Trophoblast cell (in vitro differentiated cells and primary cell): Measurements from ENCODE around the gene RAB11FIP3.
A peak's percentile ranks its signal among the peaks of the same experiment; 100 is the strongest.

Source experiments
- DNase-seq, 2 donors: peaks; one replicate each; pipeline ENCODE4 v3.0.0-alpha.2; 2016
- H2AFZ ChIP-seq: 2 replicates; pipeline ENCODE4 v1.6.1; 2013; ENCODE audit warnings: low read length, moderate library complexity, mild to moderate bottlenecking; ENCODE audit not compliant: insufficient read depth, poor library complexity
- H2AK5ac ChIP-seq: 2 replicates; pipeline ENCODE4 v1.6.1; 2013; ENCODE audit warnings: mild to moderate bottlenecking, low read length
- H2BK120ac ChIP-seq: 2 replicates; pipeline ENCODE4 v1.6.1; 2013; ENCODE audit warnings: low read length, mild to moderate bottlenecking, moderate library complexity; ENCODE audit not compliant: insufficient read depth, poor library complexity
- H2BK12ac ChIP-seq: 2 replicates; pipeline ENCODE4 v1.6.1; 2013; ENCODE audit warnings: mild to moderate bottlenecking, low read length, moderate library complexity
- H2BK5ac ChIP-seq: 2 replicates; pipeline ENCODE4 v1.6.1; 2013; ENCODE audit warnings: low read length, low read depth, moderate library complexity, mild to moderate bottlenecking; ENCODE audit not compliant: poor library complexity
- H3K14ac ChIP-seq: 2 replicates; pipeline ENCODE4 v1.6.1; 2013; ENCODE audit warnings: mild to moderate bottlenecking, low read length
- H3K18ac ChIP-seq: 2 replicates; pipeline ENCODE4 v1.6.1; 2013; ENCODE audit warnings: mild to moderate bottlenecking, low read length
- H3K23ac ChIP-seq: 2 replicates; pipeline ENCODE4 v1.6.1; 2013; ENCODE audit warnings: low read length
- H3K27ac ChIP-seq: 2 replicates; pipeline ENCODE4 v1.5.1; 2013; ENCODE audit warnings: low read depth, mild to moderate bottlenecking, inconsistent platforms, low read length, moderate library complexity
- H3K27me3 ChIP-seq: 2 replicates; pipeline ENCODE4 v1.6.1; 2013; ENCODE audit warnings: inconsistent platforms, mild to moderate bottlenecking, low read length, moderate library complexity; ENCODE audit not compliant: insufficient read depth
- H3K36me3 ChIP-seq, 2 experiments: 1 replicate in 1 of 2; 2 replicates in 1 of 2; pipeline ENCODE4 v1.6.1; 2013; ENCODE audit warnings: low read length in 2 of 2, mild to moderate bottlenecking in 2 of 2, moderate library complexity in 1 of 2; ENCODE audit not compliant: insufficient read depth in 2 of 2, control insufficient read depth in 1 of 2
- H3K4ac ChIP-seq: 2 replicates; pipeline ENCODE4 v1.6.1; 2013; ENCODE audit warnings: low read depth, mild to moderate bottlenecking, low read length, moderate library complexity
- H3K4me1 ChIP-seq, 2 experiments: 1 replicate in 1 of 2; 2 replicates in 1 of 2; pipeline ENCODE4 v1.6.1; 2013; ENCODE audit warnings: low read length in 2 of 2, mild to moderate bottlenecking in 2 of 2, moderate library complexity in 1 of 2; ENCODE audit not compliant: insufficient read depth in 2 of 2, control insufficient read depth in 1 of 2
- H3K4me2 ChIP-seq: 2 replicates; pipeline ENCODE4 v1.6.1; 2013; ENCODE audit warnings: inconsistent platforms, mild to moderate bottlenecking, low read length, moderate library complexity
- H3K4me3 ChIP-seq: 2 replicates; pipeline ENCODE4 v1.5.1; 2013; ENCODE audit warnings: mild to moderate bottlenecking, low read depth, low read length, inconsistent platforms
- H3K79me1 ChIP-seq: one replicate; pipeline ENCODE4 v1.6.1; 2013; ENCODE audit warnings: low read length
- H3K79me2 ChIP-seq: 2 replicates; pipeline ENCODE4 v1.6.1; 2013; ENCODE audit warnings: low read length, mild to moderate bottlenecking; ENCODE audit not compliant: control insufficient read depth, insufficient read depth, poor library complexity
- H3K9ac ChIP-seq: 2 replicates; pipeline ENCODE4 v1.6.1; 2013; ENCODE audit warnings: mild to moderate bottlenecking, low read length
- H3K9me3 ChIP-seq: 2 replicates; pipeline ENCODE4 v1.6.1; 2013; ENCODE audit warnings: low read depth, mild to moderate bottlenecking, control low read depth, inconsistent platforms, low read length; ENCODE audit not compliant: insufficient read depth
- H4K12ac ChIP-seq: 2 replicates; pipeline ENCODE4 v1.6.1; 2013; ENCODE audit warnings: low read depth, mild to moderate bottlenecking, low read length, moderate library complexity
- H4K8ac ChIP-seq: 2 replicates; pipeline ENCODE4 v1.6.1; 2013; ENCODE audit warnings: low read depth, mild to moderate bottlenecking, low read length, moderate library complexity
- H4K91ac ChIP-seq: one replicate; pipeline ENCODE4 v1.6.1; 2013; ENCODE audit warnings: low read depth, mild to moderate bottlenecking, low read length, moderate library complexity
- WGBS: extraction: QIAGEN DNeasy Blood & Tissue Kit; methylation state at CpG from one replicate; pipeline ENCODE4 v1.1.7; 2013; ENCODE audit warnings: missing lambda C conversion rate; ENCODE audit not compliant: insufficient read length, insufficient coverage; ENCODE audit errors: extremely low coverage; 5-methylcytosine and 5-hydroxymethylcytosine counted together

RAB11FIP3 gene

GRCh38 chr16:536746-537145, 111.3 kb downstream of the RAB11FIP3 start:
- Histone ChIP-seq H3K27ac (no peak overlapping the region), H3K9ac (no peak overlapping the region), H4K8ac (no peak overlapping the region), H2BK5ac (no peak overlapping the region), H3K27me3 (no peaks in the 10 kb centered on the region), H2AK5ac (no peak overlapping the region), H3K4me3 (no peak overlapping the region), H2BK120ac (no peak overlapping the region), H2BK12ac (no peak overlapping the region), H3K36me3 (peaks cover 14 to 24% of the 10 kb centered on the region in 2 experiments), H4K91ac (no peak overlapping the region), H3K9me3 (peaks cover 2% of the 10 kb centered on the region), H3K4me2 (no peak overlapping the region), H3K4ac (no peak overlapping the region), H2AFZ (no peak overlapping the region), H3K23ac (no peak overlapping the region), H4K12ac (no peak overlapping the region), H3K4me1 (peaks cover 3 to 4% of the 10 kb centered on the region in 2 experiments), H3K14ac (no peak overlapping the region), H3K18ac (no peak overlapping the region), H3K79me1 (no peaks in the 10 kb centered on the region), H3K79me2 (peaks cover 6% of the 10 kb centered on the region)
- WGBS: no CpG with 5 or more reads among the region's 17 CpGs
- no peak for DNase-seq

GRCh38 chr16:537415-538335, 112.2 kb downstream of the RAB11FIP3 start:
- Histone ChIP-seq H2AK5ac (no peak overlapping the region), H3K4me3 (no peak overlapping the region), H2AFZ (no peak overlapping the region), H3K4me1 (peaks cover 3 to 4% of the 10 kb centered on the region in 2 experiments), H3K23ac (no peak overlapping the region), H3K79me2 (peaks cover 6% of the 10 kb centered on the region), H3K27me3 (no peaks in the 10 kb centered on the region), H3K79me1 (no peaks in the 10 kb centered on the region), H4K12ac (no peak overlapping the region), H3K9me3 (peaks cover 2% of the 10 kb centered on the region), H2BK120ac (no peak overlapping the region), H3K18ac (no peak overlapping the region), H3K36me3 (peaks cover 14 to 24% of the 10 kb centered on the region in 2 experiments), H2BK12ac (no peak overlapping the region), H3K14ac (no peak overlapping the region), H3K4ac (no peak overlapping the region), H3K27ac (no peak overlapping the region), H4K8ac (no peak overlapping the region), H3K4me2 (no peak overlapping the region), H4K91ac (no peak overlapping the region), H3K9ac (no peak overlapping the region), H2BK5ac (no peak overlapping the region)
- no peak for DNase-seq
- WGBS: no CpG with 5 or more reads among the region's 60 CpGs

GRCh38 chr16:539901-540530, 114.6 kb downstream of the RAB11FIP3 start:
- Histone ChIP-seq H3K9ac (no peak overlapping the region), H2BK120ac (no peak overlapping the region), H3K9me3 (peaks cover 2% of the 10 kb centered on the region), H3K18ac (no peak overlapping the region), H3K4me1 (no peaks in the 10 kb centered on the region), H3K36me3 (peaks cover 14 to 24% of the 10 kb centered on the region in 2 experiments), H3K27me3 (no peaks in the 10 kb centered on the region), H4K12ac (no peak overlapping the region), H3K4me2 (no peak overlapping the region), H3K14ac (no peak overlapping the region), H3K4me3 (no peak overlapping the region), H3K27ac (no peak overlapping the region), H3K79me1 (no peaks in the 10 kb centered on the region), H3K23ac (no peak overlapping the region), H3K4ac (no peak overlapping the region), H2AK5ac (no peak overlapping the region), H2BK12ac (no peak overlapping the region), H4K91ac (no peak overlapping the region), H3K79me2 (no peaks in the 10 kb centered on the region), H2BK5ac (no peak overlapping the region), H4K8ac (no peak overlapping the region), H2AFZ (no peak overlapping the region)
- DNase-seq: no peak
- WGBS: no CpG with 5 or more reads among the region's 34 CpGs

GRCh38 chr16:540645-541340, 115.3 kb downstream of the RAB11FIP3 start:
- no peaks in the 10 kb centered on the region for H3K4me1 ChIP-seq
- H3K27ac ChIP-seq: no peak overlapping the region
- H3K9ac ChIP-seq: no peak overlapping the region
- H4K12ac ChIP-seq: no peak overlapping the region
- H2BK5ac ChIP-seq: no peak overlapping the region
- H2BK12ac ChIP-seq: no peak overlapping the region
- H3K79me1 ChIP-seq: no peaks in the 10 kb centered on the region
- no peak overlapping the region for H2AFZ ChIP-seq
- no peak overlapping the region for H4K8ac ChIP-seq
- H2BK120ac ChIP-seq: no peak overlapping the region
- H3K14ac ChIP-seq: no peak overlapping the region
- H3K18ac ChIP-seq: no peak overlapping the region
- H3K4me3 ChIP-seq: no peak overlapping the region
- no peak overlapping the region for H4K91ac ChIP-seq
- DNase-seq: no peak
- H3K79me2 ChIP-seq: no peaks in the 10 kb centered on the region
- no peaks in the 10 kb centered on the region for H3K27me3 ChIP-seq
- no peak overlapping the region for H3K23ac ChIP-seq
- peaks cover 2% of the 10 kb centered on the region for H3K9me3 ChIP-seq
- H3K4me2 ChIP-seq: no peak overlapping the region
- peaks cover 14 to 22% of the 10 kb centered on the region in 2 experiments for H3K36me3 ChIP-seq
- no CpG with 5 or more reads among the region's 29 CpGs for WGBS
- H2AK5ac ChIP-seq: no peak overlapping the region
- peak overlapping the region; percentile 28 for H3K4ac ChIP-seq
